GM21390 (cell line): ENCODE results near the gene TMTC2.

Experiments
- ATAC-seq: cut with Tn5 transposase; IDR thresholded peaks from one replicate; pipeline ENCODE4 v1.9.1; 2021; ENCODE audit not compliant: unreplicated experiment

TMTC2 gene

GRCh38 chr12:82686168-82687020 is at the start of gene TMTC2:
Gene TMTC2 (plus strand): TSS chr12:82686906.
- peak; percentile 84 for ATAC-seq

DNA sequence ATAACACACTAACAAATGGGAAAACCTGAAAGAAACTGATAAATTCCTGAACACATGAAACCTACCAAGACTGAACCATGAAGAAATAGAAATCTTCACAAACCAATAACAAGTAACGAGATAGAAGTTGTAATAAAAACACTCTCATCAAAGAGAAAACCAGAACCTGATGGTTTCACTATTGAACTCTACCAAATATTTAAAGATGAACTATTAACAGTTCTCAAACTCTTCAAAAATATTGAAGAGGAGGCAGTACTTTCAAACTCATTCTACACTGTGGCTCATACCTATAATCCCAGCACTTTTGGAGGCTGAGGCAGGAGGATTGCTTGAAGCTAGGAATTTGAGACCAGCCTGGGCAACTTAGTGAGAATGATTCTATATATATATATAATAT is 48.4 kb upstream of the TMTC2 start:
- ATAC-seq, result peak; percentile 55

- no peak for ATAC-seq
These were observed 41.8 kb upstream of the TMTC2 start for GRCh38 chr12:82644896-82645295.

DNA sequence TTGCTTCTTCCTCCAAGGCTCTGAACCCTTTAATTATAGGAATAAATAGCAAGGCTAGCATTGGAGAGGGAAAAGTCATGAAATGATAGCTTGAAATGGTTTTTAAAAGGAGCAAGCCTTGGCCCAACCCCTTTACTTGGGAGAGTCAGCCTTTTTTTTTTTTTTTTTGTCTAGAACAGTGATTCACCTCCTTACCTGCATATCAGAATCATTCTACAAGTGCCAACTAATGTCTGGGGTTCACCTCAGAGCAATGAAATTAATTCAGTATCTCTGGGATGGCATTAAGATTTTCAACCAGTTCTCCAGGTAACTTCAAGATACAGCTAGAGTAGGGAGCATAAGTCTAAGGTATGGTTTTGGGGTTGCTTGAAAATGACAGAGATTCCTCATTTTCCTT is 41.3 kb upstream of the TMTC2 start:
- no peak for ATAC-seq

- ATAC-seq, result no peak
These were observed 38.9 kb upstream of the TMTC2 start for GRCh38 chr12:82647853-82648252.

DNA sequence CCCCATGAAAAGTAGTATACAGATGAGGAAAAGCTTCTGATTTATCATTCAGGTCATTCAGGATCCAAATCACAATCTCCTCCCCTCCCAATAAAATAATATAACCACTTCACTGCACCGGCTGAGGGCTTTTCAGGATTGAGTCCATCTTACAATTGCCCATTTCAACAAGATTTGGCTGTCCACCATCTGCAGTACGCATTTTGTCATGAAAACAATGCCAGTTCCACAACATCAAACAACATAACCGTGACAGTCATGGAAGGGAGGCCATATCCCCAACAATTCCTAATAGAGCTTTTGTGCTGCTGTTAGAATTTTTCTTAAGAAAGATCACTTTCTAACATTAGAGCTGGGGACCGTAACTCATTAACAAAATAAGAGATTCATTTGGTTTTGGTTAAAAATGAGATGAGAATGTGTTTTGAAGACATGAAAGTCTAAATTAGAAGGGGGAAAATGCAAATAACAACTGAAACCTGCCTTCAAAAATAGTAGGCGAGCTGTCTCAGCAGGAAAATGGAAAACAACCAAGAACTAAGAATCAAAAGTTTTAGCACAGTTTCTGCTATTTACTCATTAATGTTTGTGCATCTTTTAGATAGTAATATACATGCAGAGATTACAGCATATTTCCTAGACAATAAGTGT is 38.3 kb upstream of the TMTC2 start:
- ATAC-seq, result peak; percentile 49

DNA sequence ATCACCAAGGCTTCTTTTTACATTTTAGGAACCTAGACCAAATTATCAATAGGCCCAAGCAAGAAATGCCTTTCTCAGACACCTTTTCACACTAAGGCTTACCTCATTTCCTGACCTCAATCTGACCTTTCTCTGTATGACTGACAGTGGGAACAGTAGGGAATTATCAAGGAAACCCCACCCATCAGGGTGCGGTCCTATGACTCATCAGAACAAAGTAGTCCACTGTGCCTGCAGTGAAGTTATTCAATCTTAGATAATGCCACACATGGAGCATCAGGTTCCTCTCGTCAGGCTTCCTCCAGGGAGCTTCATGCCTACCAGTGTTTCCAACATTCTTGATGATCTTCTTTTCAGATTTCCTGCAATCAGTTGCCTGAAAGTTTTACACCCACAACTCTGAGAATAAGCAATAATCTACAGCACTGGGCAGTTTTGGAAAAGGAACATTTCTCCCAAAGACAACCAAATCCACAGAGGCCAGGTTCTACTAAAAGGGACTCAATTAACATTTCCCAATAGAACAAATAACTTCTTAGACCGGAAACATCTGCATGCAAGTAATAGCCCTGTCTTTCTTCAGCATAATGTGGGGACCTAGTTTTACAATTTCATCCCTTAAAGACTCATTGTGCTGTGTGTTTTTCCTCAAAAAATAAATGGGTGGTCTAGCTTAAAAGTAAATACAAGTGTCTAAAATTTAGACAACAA is 35.9 kb upstream of the TMTC2 start:
- ATAC-seq, result peak; percentile 83

- no peak for ATAC-seq
These were observed 35.2 kb upstream of the TMTC2 start for GRCh38 chr12:82651489-82651888.

DNA sequence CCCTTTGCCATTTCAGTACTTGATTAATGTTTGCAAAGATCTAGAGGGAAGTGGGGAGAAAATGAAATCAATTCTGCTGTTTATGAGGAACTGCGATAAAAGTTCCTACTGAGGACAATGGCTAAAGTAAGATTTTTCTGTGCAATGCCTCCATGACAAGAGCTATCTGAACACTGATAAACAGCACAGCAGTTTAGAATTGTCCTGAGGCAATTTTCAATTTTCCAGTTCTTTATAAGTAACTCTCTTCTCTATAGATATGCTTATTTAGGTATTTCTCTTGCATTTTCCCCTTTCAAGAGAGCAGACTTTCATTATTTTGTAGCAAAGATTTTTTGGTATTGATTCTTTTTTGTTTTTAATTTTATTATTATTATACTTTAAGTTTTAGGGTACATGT is 34.6 kb upstream of the TMTC2 start:
- no peak for ATAC-seq

DNA sequence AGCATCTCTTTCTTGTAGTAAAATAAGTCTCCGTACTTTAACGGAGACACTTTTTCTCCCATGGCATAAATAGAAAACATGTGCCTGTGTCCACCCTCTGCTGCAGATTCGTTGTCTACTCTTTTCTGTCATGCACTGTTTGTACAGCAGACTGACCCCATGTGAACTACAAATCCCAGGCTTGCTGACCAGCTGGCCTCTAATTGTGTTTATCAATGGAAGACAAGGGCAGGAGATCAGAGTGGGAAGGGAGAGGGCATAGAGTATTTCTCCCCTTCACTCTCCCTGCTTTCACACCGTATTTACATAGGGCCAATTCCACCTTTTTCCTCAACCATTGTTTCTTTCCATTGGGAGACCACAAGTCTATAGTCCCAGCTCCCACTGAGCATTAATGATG is 31.0 kb upstream of the TMTC2 start:
- ATAC-seq, result no peak

DNA sequence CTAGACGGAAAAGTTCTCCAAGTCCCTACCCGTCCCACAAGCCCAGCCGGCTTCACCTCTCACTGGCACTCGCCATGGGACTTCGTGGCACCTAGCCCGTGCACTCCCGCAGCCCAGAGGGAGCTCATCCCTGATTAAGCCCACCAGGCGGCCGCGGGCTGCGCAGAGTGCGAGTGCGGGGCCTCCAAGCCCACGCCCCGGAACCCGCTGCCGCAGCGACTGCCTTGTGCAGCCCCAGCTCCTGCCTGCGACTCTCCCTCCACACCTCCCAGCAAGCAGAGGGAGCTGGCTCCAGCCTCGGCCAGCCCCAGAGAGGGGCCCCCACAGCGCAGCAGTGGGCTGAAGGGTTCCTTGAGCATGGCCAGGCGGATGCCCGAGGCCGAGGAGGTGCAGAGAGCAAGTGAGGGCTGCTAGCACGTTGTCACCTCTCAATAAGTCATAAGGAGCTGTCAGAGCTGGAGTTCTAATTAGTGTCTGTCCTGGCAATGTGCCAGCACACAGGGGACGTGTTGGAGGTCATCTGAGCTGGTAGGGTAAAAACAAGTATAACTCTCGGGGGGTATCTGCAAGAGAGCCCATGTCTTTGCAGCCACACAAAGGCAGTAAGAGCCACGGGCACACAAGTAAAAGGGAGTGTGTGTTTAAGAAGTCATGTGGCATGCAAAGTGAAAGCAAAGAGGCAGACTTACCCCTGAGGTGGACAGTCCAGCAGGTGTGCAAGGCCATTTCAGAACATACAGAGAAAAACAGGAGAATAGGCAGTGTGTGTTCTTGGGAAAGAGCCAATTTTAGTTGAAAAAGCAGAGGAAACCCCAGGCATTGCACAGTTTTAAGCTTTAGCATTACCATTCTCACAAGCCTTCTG is 27.1 kb upstream of the TMTC2 start:
- ATAC-seq, result no peak

DNA sequence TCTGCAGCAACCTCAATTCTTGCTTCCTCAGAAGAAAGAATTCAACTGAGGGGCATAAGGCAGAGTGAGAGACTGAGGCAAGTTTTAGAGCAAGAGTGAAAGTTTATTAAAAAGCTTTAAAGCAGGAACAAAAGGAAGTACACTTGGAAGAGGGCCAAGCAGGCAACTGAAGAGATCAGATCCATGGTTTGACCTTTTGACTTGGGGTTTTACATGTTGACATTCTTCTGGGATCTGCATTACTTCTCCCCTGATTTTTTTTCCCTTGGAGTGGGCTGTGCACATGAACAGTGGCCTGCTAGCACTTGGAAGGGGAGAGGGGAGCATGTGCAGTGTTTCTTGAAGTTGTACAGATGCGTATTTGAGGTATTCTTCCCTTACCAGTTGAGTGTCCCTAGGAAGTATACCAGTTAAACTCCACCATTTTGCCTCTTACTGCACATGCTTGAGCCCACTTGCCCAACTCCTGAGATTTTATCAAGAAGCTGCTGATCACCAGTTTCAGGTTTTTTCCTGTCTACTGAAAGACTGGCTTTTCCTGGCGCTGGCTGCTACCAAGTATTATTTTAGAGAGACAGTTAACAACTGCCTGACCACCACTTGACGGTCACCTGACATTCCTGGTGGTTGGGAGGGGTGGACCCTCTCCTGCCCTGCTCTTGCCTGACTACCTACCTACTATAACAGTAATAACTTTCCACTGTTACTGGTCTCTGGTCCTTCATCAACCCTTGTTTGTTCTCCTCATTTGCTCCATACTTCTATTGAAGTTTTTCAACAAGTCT is 26.0 kb upstream of the TMTC2 start:
- no peak for ATAC-seq

- no peak for ATAC-seq
These were observed 22.8 kb upstream of the TMTC2 start for GRCh38 chr12:82663893-82664292.

- ATAC-seq, result no peak
These were observed 21.4 kb upstream of the TMTC2 start for GRCh38 chr12:82665142-82665923.

- ATAC-seq, result no peak
These were observed 19.9 kb upstream of the TMTC2 start for GRCh38 chr12:82666830-82667229.

DNA sequence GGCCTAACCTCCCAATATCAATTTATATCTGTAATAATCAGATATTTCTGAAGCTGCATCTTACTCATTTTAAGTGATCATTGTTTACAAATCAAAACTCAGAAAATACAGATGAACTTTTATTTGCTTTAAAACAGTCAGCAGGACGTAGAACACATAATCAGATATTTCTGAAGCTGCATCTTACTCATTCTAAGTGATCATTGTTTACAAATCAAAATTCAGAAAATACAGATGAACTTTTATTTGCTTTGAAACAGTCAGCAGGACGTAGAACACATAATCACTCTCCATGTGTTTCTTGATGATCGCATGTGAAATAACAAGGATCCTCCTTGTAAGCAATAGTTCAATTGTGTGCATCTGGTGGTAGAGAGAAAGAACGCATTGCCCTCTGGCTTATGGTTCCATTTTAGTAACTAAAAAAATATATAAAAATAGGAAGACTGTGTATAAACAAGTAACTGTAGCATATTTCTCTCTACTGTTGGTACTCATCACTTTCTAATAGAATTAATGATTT is 15.0 kb upstream of the TMTC2 start:
- ATAC-seq, result no peak

DNA sequence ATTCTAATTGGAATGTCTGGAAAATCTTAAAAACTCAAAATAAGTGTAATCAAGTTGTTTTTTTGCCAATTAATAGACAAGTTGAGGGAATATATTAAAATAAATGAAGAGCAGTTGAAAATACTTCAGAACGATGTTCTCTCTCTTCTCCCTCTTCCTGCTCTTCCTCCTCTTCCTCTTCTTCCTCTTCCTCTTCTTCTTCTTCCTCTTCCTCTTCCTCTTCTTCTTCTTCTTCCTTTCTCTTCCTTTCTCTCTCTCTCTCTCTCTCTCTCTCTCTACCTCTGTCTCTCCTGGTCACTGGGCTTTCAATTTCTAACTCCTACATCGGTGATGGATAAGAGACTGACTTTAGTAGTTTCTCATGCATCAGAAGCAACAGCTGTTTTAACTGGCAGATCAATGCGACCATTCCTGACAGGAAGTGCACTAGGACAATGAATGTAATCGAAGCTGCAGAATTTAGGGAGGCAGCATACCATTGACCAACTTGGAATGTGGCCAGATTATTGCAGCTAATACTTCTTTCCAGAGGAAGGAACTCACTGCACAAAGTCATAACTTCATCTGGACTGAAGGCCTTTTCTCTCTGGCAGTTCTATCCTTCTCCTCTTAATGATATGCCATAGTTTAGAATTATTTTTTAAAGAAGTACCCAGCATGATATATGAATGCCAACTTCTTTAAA is 13.8 kb upstream of the TMTC2 start:
- no peak for ATAC-seq

GRCh38 chr12:82673698-82674097 is 13.0 kb upstream of the TMTC2 start:
- no peak for ATAC-seq

DNA sequence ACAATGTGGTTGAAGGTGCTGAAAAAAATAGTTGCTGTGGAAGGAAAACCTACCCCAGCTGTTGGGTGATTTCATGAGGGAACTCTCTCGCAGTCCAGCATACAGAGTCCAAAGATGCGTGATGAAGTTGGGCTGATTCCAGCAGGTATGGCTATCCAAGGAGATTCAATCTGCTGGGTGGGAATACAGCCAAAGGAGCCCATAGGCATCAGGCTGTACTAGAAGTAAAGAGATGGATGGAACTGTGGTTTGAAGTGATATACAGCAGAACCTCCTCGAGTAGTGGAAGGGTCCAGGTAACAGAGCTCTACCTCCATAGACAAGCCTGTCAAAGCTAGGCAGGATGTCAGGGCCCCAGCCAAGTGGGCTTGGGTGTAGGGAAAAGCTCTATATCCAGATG is 11.5 kb upstream of the TMTC2 start:
- ATAC-seq, result no peak
